Stomach smooth muscle (tissue), 2 donors: Measurements from ENCODE around the gene UPF2.
A peak's percentile ranks its signal among the peaks of the same experiment; 100 is the strongest.
"Not testable (repeated sequence)": the region's sequence is repeated elsewhere in the genome, so short reads cannot be mapped to it uniquely, and the experiment has no call there.

Source experiments
- H3K27ac ChIP-seq: one replicate; pipeline ENCODE4 v1.7.0; 2013; ENCODE audit warnings: mild to moderate bottlenecking, low read length, inconsistent platforms
- H3K27me3 ChIP-seq, 2 donors: one replicate each; pipeline ENCODE4 v1.7.0; 2013; ENCODE audit warnings: low read length in 2 of 2; ENCODE audit not compliant: insufficient read depth in 2 of 2, control insufficient read depth in 1 of 2
- H3K36me3 ChIP-seq, 2 donors: one replicate each; pipeline ENCODE4 v1.7.0; 2013; ENCODE audit warnings: low read length in 2 of 2; ENCODE audit not compliant: control insufficient read depth in 2 of 2, insufficient read depth in 2 of 2
- H3K4me1 ChIP-seq: one replicate; pipeline ENCODE4 v1.7.0; 2013; ENCODE audit warnings: low read length; ENCODE audit not compliant: control insufficient read depth, insufficient read depth
- H3K4me3 ChIP-seq, 2 donors: one replicate each; pipeline ENCODE4 v1.7.0; 2013; ENCODE audit warnings: low read length in 2 of 2
- H3K9ac ChIP-seq, 2 donors: one replicate each; pipeline ENCODE4 v1.7.0; 2013; ENCODE audit warnings: low read length in 2 of 2, mild to moderate bottlenecking in 1 of 2
- H3K9me3 ChIP-seq, 2 donors: one replicate each; pipeline ENCODE4 v1.7.0; 2013; ENCODE audit warnings: low read length in 2 of 2; ENCODE audit not compliant: control insufficient read depth in 2 of 2
- donor health status: healthy.
- donor health status: Pancreatic carcinoma.

Gene UPF2

DNA sequence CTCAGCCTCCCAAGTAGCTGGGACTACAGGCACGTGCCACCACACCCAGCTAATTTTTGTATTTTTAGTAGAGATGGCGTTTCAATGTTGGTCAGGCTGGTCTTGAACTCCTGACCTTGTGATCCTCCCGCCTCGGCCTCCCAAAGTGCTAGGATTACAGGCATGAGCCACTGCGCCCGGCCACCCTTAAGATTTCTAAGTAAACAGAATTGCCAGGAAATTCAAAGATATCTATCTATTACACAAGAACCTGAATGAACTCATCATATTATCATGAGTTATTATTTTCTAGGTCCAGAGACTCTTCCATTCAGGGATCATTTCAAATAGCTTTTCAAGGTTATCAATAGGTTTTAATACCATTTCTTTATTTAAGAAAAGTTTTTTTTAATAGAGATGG lies 29.2 kb downstream of the UPF2 start:
- H3K36me3 ChIP-seq, H3K4me3 ChIP-seq, H3K9me3 ChIP-seq, H3K27ac ChIP-seq, H3K9ac ChIP-seq, H3K27me3 ChIP-seq, H3K4me1 ChIP-seq: not testable (repeated sequence)

DNA sequence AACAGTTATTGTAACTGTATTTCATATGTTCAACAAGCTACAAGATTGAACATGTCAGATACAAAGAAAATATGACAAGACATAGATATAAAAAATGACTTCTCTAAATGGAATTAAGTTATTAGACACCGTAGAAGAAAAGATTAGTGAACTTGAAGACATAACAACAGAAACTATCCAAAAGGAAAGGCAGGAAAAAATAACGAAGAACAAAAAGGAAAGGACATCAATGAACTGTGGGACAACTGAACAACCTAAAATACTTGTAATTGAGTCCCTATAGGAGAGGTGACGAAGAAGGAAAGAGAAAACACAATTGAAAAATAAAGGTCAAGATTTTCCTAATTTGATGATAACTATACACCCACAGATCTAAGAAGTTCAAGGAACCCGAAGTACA lies 32.3 kb downstream of the UPF2 start:
- Histone ChIP-seq H3K36me3 (peaks cover 0 to 11% of the 10 kb centered on the region in 2 donors), H3K9me3 (no peaks in the 10 kb centered on the region), H3K27ac (no peak overlapping the region), H3K27me3 (no peaks in the 10 kb centered on the region), H3K4me3 (no peak overlapping the region), H3K4me1 (no peaks in the 10 kb centered on the region), H3K9ac (no peak overlapping the region)

DNA sequence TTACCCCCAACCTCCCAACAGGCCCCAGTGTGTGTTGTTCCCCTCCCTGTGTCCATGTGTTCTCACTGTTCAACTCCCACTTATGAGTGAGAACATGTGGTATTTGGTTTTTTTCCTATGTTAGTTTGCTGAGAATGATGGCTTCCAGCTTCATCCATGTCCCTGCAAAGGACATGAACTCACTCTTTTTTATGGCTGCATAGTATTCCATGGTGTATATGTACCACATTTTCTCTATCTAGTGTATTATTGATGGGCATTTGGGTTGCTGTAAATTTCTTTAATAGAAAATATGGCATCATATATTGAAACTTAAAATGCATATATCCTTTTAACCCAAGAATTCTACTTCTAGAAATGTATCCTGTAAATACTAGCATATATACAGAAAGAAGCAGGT lies 33.8 kb downstream of the UPF2 start:
- peaks cover 1 to 14% of the 10 kb centered on the region in 2 donors for H3K36me3 ChIP-seq
- H3K9me3 ChIP-seq, H3K27ac ChIP-seq, H3K4me1 ChIP-seq, H3K27me3 ChIP-seq, H3K4me3 ChIP-seq, H3K9ac ChIP-seq: not testable (repeated sequence)

DNA sequence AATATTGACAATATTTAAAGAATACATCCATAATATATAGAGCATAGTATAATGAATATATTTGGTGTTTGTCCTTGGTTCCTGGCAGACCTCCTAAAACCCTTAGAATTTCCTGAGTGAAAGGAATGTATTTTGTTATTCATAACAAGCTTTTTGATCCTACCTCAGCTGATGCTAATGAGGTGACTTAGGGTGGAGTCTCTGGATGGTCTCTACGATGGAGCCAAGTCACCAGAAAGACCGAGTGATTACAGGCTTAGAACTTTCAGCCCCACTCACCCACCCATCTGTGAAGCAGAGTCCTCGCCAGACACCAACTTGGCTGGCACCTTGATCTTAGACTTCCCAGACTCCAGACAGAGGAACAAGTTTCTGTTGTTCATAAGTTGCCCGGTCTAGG lies 35.9 kb downstream of the UPF2 start:
- H3K36me3 ChIP-seq = peaks cover 14 to 24% of the 10 kb centered on the region in 2 donors
- no peak overlapping the region for H3K4me3 ChIP-seq

DNA sequence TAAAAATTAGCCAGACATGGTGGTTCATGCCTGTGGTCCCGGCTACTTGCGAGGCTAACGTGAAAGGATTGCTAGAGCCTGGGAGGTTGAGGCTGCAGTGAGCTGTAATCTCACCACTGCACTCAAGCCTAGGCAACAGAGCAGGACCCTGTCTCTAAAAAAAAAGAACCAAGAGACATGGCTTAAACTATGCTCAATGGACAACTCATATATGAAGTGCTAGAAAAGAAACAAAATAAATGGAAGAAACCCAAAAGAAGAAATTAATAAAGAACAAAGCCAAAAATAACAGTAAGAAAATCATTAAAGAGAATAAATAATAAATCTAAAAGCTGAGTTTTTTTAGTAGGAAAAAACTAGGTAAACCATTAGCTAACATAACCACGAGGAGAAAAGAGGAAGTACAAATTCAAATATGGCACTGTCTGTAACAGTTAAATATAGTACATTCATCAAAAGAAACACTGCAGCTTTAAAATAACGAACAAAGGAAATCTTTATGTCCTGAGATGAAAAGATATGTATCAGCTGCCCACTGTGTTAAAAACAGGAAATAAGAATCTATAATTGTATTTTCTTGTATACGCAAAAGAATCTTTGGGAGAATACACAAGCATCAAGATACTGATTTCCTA lies 48.7 kb downstream of the UPF2 start:
- H3K36me3 ChIP-seq = peaks cover 9 to 16% of the 10 kb centered on the region in 2 donors
- H3K9me3 ChIP-seq = no peaks in the 10 kb centered on the region
- no peak overlapping the region for H3K9ac ChIP-seq
- no peak overlapping the region for H3K27ac ChIP-seq
- no peak overlapping the region for H3K4me3 ChIP-seq
- H3K27me3 ChIP-seq = no peaks in the 10 kb centered on the region
- H3K4me1 ChIP-seq = no peaks in the 10 kb centered on the region

More for the DNA sequence above, 35.9 kb downstream of the UPF2 start:
- no peaks in the 10 kb centered on the region for H3K9me3 ChIP-seq
- H3K27me3 ChIP-seq = no peaks in the 10 kb centered on the region
- H3K27ac ChIP-seq = no peak overlapping the region
- H3K4me1 ChIP-seq = no peaks in the 10 kb centered on the region
- H3K9ac ChIP-seq = no peak overlapping the region

DNA sequence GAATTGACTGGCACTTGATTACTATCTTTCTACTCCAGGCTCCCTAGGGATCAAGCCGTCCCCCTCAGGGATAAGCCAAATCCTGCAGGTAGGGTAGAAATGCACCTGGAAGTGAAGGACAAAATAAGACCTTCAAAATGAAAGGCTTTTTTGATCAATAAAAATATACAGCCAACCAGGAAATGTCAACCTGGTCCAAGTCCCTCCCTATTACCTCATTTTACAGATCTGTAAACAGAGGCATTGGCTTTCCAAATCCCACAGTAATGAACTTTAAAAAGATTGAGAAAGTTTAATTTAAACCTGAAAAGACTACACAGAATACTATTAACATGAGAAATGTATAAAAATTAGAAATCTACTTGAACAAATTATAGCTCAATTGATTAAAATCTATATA lies 53.7 kb downstream of the UPF2 start:
- no peaks in the 10 kb centered on the region for H3K9me3 ChIP-seq
- H3K27ac ChIP-seq = no peak overlapping the region
- peaks cover 4% of the 10 kb centered on the region for H3K4me1 ChIP-seq
- peaks cover 5 to 11% of the 10 kb centered on the region in 2 donors for H3K36me3 ChIP-seq
- H3K9ac ChIP-seq = no peak overlapping the region
- no peaks in the 10 kb centered on the region for H3K27me3 ChIP-seq
- H3K4me3 ChIP-seq = no peak overlapping the region

DNA sequence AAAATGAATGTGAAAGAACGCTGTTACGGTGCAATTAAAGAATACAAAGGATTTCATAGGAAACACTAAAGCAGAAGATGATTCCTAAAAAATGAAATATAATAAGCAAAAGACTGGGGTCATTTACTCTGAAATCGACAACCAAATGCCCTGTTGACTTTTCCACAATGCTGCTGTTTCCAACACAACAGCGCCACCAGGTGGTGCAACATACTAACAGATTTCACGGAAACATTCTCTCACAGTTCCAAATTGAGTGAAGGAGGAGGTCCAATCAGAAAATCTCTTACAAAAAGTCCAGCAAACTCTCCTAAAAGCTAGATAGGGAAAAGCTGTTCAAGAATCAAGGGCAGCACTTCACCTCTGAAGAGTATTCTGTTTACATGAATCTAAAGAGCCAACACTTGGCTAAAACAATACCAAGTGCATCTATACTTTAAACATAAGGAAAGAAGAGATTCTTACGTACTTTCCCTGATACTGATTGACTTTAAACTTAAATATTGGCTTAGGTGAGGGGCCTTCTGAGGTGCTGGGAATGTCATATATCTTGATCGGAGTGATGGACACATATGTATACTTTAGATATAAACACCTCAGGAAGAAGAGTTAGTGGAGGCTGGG lies 55.9 kb downstream of the UPF2 start:
- Histone ChIP-seq H3K9ac (peak overlapping the region in 1 of 2 donors; percentile 22), H3K36me3 (peaks cover 5 to 11% of the 10 kb centered on the region in 2 donors), H3K4me3 (no peak overlapping the region), H3K4me1 (peaks cover 4% of the 10 kb centered on the region), H3K27me3 (no peaks in the 10 kb centered on the region), H3K9me3 (no peaks in the 10 kb centered on the region), H3K27ac (no peak overlapping the region)

DNA sequence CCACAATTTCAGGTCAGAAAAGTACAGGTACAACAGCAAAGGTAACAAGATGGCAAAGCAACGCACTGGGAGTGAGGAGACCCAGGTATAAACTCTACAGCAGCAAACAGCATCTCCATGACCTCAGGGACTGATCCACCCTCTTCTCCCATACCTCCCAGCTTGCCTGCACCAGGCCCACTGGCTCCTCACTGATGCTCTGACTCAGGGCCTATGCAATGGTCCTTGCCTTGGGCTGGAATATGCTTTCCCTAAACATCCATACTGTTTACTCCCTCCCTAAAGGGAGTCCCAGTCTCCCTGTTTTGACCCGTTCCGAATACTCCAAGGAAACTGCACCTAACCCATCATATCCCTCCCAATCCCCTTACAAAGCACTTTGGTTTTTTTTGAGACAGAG lies 60.4 kb downstream of the UPF2 start:
- no peak overlapping the region for H3K4me3 ChIP-seq
- H3K27ac ChIP-seq = no peak overlapping the region
- peaks cover 4% of the 10 kb centered on the region for H3K4me1 ChIP-seq
- no peaks in the 10 kb centered on the region for H3K9me3 ChIP-seq
- H3K9ac ChIP-seq = no peak overlapping the region
- H3K36me3 ChIP-seq = peaks cover 9% of the 10 kb centered on the region in 2 donors
- no peaks in the 10 kb centered on the region for H3K27me3 ChIP-seq

DNA sequence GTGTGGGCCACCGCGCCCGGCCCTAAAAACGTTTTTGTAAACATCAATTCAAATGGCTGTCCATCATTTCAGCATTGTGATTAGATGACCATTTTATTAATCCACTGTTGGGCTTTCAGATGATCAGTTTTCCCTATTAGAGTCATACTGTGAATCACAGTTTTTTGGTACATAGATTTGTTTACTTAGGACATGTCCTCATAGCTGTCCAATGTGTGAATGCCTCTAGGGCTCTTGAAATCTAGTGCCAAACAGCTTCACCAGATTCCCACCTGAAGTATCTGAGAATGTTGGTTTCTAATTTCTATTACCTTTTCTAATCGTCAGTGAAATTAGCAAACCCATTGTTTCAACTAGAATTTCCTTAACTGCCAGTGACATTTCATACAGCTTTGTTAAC lies 66.8 kb downstream of the UPF2 start:
- Histone ChIP-seq H3K27ac (no peak overlapping the region), H3K9ac (no peak overlapping the region), H3K4me1 (no peaks in the 10 kb centered on the region), H3K4me3 (no peak overlapping the region), H3K27me3 (no peaks in the 10 kb centered on the region), H3K9me3 (no peaks in the 10 kb centered on the region), H3K36me3 (peaks cover 14 to 19% of the 10 kb centered on the region in 2 donors)

DNA sequence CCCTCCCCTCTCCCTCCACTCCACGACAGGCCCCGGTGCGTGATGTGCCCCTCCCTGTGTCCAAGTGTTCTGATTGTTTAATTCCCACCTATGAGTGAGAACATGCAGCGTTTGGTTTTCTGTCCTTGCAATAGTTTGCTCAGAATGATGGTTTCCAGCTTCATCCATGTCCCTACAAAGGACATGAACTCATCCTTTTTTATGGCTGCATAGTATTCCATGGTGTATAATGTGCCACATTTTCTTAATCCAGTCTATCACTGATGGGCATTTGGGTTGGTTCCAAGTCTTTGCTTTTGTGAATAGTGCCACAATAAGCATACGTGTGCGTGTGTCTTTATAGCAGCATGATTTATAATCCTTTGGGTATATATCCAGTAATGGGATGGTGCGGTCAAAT lies 70.1 kb downstream of the UPF2 start:
- H3K9ac ChIP-seq, H3K9me3 ChIP-seq, H3K4me1 ChIP-seq, H3K27me3 ChIP-seq, H3K4me3 ChIP-seq, H3K27ac ChIP-seq: not testable (repeated sequence)
- peaks cover 5 to 13% of the 10 kb centered on the region in 2 donors for H3K36me3 ChIP-seq

DNA sequence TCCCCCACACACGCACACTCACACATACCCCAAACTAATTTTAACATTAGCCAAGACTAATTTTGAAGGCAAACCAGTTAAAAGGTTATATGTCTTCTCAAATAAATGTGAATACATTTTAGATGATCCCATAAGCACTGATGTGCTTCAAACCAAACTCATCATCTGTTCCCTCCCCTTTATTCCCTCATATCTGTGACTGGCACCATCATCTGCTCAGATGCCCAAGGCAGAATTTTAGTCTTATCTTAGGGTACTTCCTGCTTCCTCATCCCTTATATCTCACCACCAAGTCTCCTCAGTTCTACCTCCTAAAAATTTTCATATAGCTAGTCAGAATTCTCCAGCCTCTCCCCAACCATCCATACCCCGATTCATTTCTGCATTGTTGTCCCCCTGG lies 80.4 kb downstream of the UPF2 start:
- Histone ChIP-seq H3K4me1 (no peaks in the 10 kb centered on the region), H3K9ac (no peak overlapping the region), H3K27ac (no peak overlapping the region), H3K27me3 (no peaks in the 10 kb centered on the region), H3K9me3 (no peaks in the 10 kb centered on the region), H3K36me3 (peaks cover 25 to 30% of the 10 kb centered on the region in 2 donors), H3K4me3 (no peak overlapping the region)
